Retinal pigment epithelial cell (primary cell): Measurements from ENCODE around the gene TFEC.

Experiments
- DNase-seq: peaks from one replicate; pipeline ENCODE4 v3.0.0-alpha.2; 2010; ENCODE audit warnings: low read depth
- H3K4me3 ChIP-seq: 2 replicates; pipeline ENCODE4 v1.5.1; 2011; ENCODE audit warnings: mild to moderate bottlenecking, low read length, control low read depth, moderate library complexity
- CTCF ChIP-seq: conservative IDR thresholded peaks from 2 replicates; pipeline ENCODE4 v1.5.1; 2011; ENCODE audit warnings: low read depth, low read length, control low read depth, inconsistent platforms

TFEC gene

GRCh38 chr7:116045532-116045931 lies 15.0 kb upstream of the TFEC start:
- no peak for DNase-seq
- no peak overlapping the region for H3K4me3 ChIP-seq
- no peak for TF ChIP-seq CTCF

GRCh38 chr7:116041615-116042014 lies 11.1 kb upstream of the TFEC start:
- TF ChIP-seq CTCF, result no peak
- no peak for DNase-seq
- H3K4me3 ChIP-seq, result no peak overlapping the region

GRCh38 chr7:116037401-116037800 lies 6.8 kb upstream of the TFEC start:
- no peak for TF ChIP-seq CTCF
- H3K4me3 ChIP-seq, result no peak overlapping the region
- DNase-seq, result no peak

GRCh38 chr7:116034411-116034810 lies 3.8 kb upstream of the TFEC start:
- H3K4me3 ChIP-seq, result no peak overlapping the region
- DNase-seq, result no peak
- no peak for TF ChIP-seq CTCF

GRCh38 chr7:116032886-116033285 lies 2.3 kb upstream of the TFEC start:
- no peak for DNase-seq
- H3K4me3 ChIP-seq, result no peak overlapping the region
- TF ChIP-seq CTCF, result no peak

GRCh38 chr7:116028787-116029186 lies 1.8 kb downstream of the TFEC start:
- no peak for DNase-seq
- no peak overlapping the region for H3K4me3 ChIP-seq
- TF ChIP-seq CTCF, result no peak

GRCh38 chr7:116027786-116028185 lies 2.8 kb downstream of the TFEC start:
- no peak for TF ChIP-seq CTCF
- no peak overlapping the region for H3K4me3 ChIP-seq

More at GRCh38 chr7:116027786-116028185, 2.8 kb downstream of the TFEC start:
- no peak for DNase-seq
